ENCODE results near the gene IL17REL.

IL17REL gene

DNA sequence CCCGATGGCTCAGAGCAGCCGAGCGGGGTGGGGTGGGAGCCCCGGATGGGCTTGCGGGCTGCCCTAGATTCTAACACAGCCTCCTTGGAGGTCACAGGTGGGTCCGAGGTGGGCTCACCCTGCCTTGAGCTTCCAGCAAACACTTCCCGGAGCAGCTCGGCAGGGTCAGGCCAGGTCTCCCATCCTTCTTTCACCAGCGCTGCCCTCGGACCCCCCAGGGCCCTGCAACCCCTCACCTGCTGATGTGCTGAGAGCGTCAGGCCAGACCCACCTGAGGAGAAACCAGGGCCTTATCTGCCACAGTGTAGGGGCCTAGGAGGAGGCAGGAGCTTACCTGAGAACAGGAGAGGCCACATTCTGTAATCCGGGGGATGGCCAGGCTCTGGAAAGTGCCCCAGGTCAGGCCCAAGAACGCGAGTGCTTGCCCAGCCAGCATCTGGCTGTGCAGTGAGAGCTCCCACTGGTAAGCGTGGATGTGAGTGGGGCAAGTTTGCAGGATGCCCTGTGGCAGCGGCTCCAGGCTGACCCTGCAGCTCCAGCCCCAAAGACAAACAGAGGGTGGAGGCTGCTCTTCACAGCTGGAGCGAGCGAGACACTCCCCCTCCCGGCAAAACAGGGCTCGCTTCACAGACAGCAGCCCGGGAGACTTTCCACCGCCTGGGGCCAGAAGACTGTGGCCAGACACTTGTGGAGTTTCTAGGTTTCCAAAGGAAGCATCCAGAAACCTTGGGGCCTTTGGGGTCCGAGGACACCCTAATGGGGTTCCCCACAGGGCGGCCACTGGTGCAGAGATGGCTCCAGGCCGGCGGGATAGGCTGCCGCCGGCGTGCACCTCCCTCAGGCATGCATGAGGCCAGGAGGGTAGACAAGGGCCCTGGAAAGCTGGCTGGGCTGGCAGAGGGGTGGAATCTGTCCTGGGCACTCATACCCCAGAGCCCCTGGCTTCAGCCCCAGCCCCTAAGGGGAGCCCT lies at the start of gene IL17REL:
Gene IL17REL, minus strand, starts transcription at position 555 of the 971 bp plus-strand sequence. Its CDS starts 119 bp downstream, at position 436.
- TF ChIP-seq, protein P1, sequence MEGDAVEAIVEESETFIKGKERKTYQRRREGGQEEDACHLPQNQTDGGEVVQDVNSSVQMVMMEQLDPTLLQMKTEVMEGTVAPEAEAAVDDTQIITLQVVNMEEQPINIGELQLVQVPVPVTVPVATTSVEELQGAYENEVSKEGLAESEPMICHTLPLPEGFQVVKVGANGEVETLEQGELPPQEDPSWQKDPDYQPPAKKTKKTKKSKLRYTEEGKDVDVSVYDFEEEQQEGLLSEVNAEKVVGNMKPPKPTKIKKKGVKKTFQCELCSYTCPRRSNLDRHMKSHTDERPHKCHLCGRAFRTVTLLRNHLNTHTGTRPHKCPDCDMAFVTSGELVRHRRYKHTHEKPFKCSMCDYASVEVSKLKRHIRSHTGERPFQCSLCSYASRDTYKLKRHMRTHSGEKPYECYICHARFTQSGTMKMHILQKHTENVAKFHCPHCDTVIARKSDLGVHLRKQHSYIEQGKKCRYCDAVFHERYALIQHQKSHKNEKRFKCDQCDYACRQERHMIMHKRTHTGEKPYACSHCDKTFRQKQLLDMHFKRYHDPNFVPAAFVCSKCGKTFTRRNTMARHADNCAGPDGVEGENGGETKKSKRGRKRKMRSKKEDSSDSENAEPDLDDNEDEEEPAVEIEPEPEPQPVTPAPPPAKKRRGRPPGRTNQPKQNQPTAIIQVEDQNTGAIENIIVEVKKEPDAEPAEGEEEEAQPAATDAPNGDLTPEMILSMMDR (IDR thresholded peaks at IDR 0.05; ENCODE audit: borderline replicate concordance, insufficient read depth, low read depth, low read length) = no peak
- no peak within 1 kb of the TSS for H3K4me3 ChIP-seq (ENCODE audit: low read depth, low read length)

- TF ChIP-seq, protein P1 (IDR thresholded peaks at IDR 0.05; ENCODE audit: borderline replicate concordance, insufficient read depth, low read depth, low read length) = no peak
- H3K4me3 ChIP-seq (ENCODE audit: low read depth, low read length) = no peak overlapping the region
Observed at GRCh38 chr22:50061824-50062355, 49.3 kb upstream of the IL17REL start.

GRCh38 chr22:50061141-50061823 lies 48.7 kb upstream of the IL17REL start:
- TF ChIP-seq, protein P1 (IDR thresholded peaks at IDR 0.05; ENCODE audit: borderline replicate concordance, insufficient read depth, low read depth, low read length) = no peak
- H3K4me3 ChIP-seq (ENCODE audit: low read depth, low read length) = no peak overlapping the region

GRCh38 chr22:50060441-50061140 lies 48.0 kb upstream of the IL17REL start:
- no peak overlapping the region for H3K4me3 ChIP-seq (ENCODE audit: low read depth, low read length)
- TF ChIP-seq, protein P1 (IDR thresholded peaks at IDR 0.05; ENCODE audit: borderline replicate concordance, insufficient read depth, low read depth, low read length) = no peak

DNA sequence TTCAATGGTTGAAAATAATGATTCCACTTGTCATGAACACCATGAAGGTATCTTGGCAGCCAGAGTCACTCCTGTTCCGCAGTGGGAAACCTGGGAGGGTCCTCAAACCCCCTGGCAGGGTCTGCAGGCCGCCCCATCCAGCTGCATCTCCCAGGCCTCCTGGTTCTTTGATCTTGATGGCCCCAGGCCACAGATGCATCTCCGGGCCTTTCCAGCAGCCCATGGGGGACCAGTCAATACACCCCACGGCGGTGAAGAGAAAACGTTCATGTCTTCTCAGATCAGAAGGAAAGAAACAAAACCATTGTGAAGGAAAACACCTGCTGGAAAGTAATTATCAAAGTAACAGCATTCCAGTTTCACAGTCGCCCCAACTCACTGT lies 47.3 kb upstream of the IL17REL start:
- TF ChIP-seq, protein P1 (IDR thresholded peaks at IDR 0.05; ENCODE audit: borderline replicate concordance, insufficient read depth, low read depth, low read length) = no peak
- H3K4me3 ChIP-seq (ENCODE audit: low read depth, low read length) = no peak overlapping the region

- TF ChIP-seq, protein P1 (IDR thresholded peaks at IDR 0.05; ENCODE audit: borderline replicate concordance, insufficient read depth, low read depth, low read length) = no peak
- H3K4me3 ChIP-seq (ENCODE audit: low read depth, low read length) = no peak overlapping the region
Observed at GRCh38 chr22:50058906-50059880, 46.6 kb upstream of the IL17REL start.

Measured in GM12875 (cell line).